Spleen (tissue), 7 donors: ENCODE results near the gene TECPR1.

Experiments
- CTCF ChIP-seq, 11 experiments: fragments of 200-600 bp in 7 of 11; fragments of 450-650 bp in 4 of 11; sonication (generic) in 4 of 11; IDR thresholded peaks in 8 of 11; conservative IDR thresholded peaks in 3 of 11; 1 replicate in 7 of 11; 2 replicates in 4 of 11; pipeline versions ENCODE4 v1.4.0 to v1.8.0; 2016 to 2021; ENCODE audit warnings: antibody characterized with exemption in 11 of 11, inconsistent platforms in 4 of 11, mild to moderate bottlenecking in 1 of 11
- POLR2A ChIP-seq, 3 donors: fragments of 450-650 bp; IDR thresholded peaks; one replicate each; pipeline ENCODE4 v1.5.1; 2017; ENCODE audit warnings: antibody characterized with exemption in 3 of 3, mild to moderate bottlenecking in 1 of 3
- donor health status: DM: no; HTN: no; CAD: no; lungs with moderate emphysema.
- donor health status: DM: no; HTN: no; CAD: no.
- donor health status: DM: no; HTN: no; CAD: no.

GRCh38 chr7:98241674-98242241, 10.3 kb downstream of the TECPR1 start:
- TF ChIP-seq CTCF (IDR thresholded peaks at IDR 0.05 in 8 of 11, conservative IDR thresholded peaks at IDR 0.05 in 3 of 11) (peak in 3 of 11 experiments; percentile 13 to 23 (median 20)), POLR2A (IDR thresholded peaks at IDR 0.05) (no peak)
